Measurements from ENCODE around the gene ADAM17.

GRCh38 chr2:9596621-9597311 lies 41.1 kb upstream of the ADAM17 start:
- TF ChIP-seq, protein P1, sequence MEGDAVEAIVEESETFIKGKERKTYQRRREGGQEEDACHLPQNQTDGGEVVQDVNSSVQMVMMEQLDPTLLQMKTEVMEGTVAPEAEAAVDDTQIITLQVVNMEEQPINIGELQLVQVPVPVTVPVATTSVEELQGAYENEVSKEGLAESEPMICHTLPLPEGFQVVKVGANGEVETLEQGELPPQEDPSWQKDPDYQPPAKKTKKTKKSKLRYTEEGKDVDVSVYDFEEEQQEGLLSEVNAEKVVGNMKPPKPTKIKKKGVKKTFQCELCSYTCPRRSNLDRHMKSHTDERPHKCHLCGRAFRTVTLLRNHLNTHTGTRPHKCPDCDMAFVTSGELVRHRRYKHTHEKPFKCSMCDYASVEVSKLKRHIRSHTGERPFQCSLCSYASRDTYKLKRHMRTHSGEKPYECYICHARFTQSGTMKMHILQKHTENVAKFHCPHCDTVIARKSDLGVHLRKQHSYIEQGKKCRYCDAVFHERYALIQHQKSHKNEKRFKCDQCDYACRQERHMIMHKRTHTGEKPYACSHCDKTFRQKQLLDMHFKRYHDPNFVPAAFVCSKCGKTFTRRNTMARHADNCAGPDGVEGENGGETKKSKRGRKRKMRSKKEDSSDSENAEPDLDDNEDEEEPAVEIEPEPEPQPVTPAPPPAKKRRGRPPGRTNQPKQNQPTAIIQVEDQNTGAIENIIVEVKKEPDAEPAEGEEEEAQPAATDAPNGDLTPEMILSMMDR (IDR thresholded peaks at IDR 0.05; ENCODE audit: low read depth, low read length, poor library complexity, severe bottlenecking): no peak
- TF ChIP-seq EZH2phosphoT487 (IDR thresholded peaks at IDR 0.05; ENCODE audit: borderline replicate concordance, low read length): no peak

Data from DOHH2 (cell line).